Hepatocyte (in vitro differentiated cells): ENCODE measurements around the gene CTNND2.

Source experiments
- CTCF ChIP-seq: fragments of 200-600 bp; sonication (generic); IDR thresholded peaks from 2 replicates; pipeline ENCODE4 v1.5.1; 2016; ENCODE audit warnings: antibody characterized with exemption, mild to moderate bottlenecking; ENCODE audit not compliant: poor library complexity
- EZH2 ChIP-seq: fragments of 200-600 bp; sonication (generic); IDR thresholded peaks from 2 replicates; pipeline ENCODE4 v1.6.1; 2016; ENCODE audit warnings: antibody characterized with exemption, mild to moderate bottlenecking, borderline replicate concordance
- EZH2phosphoT487 ChIP-seq: fragments of 200-600 bp; sonication (generic); IDR thresholded peaks from one replicate; pipeline ENCODE4 v1.6.1; 2018; ENCODE audit warnings: antibody characterized with exemption, mild to moderate bottlenecking, low read depth, moderate library complexity; ENCODE audit not compliant: unreplicated experiment, severe bottlenecking

- TF ChIP-seq CTCF (no peak), EZH2 (no peak), EZH2phosphoT487 (no peak)
Measured at GRCh38 chr5:11443831-11444230, 460.4 kb downstream of the CTNND2 start.
